Prostate gland (tissue), 2 donors: ENCODE data around the gene C1QTNF1. TPM values are rescaled to one million over a fixed set of nuclear protein-coding genes. Genes with fewer than 3 reads are reported as not detected.
A peak's percentile ranks its signal among the peaks of the same experiment; 100 is the strongest.

ENCODE experiments used
- DNase-seq: peaks from one replicate; pipeline ENCODE4 v3.0.0-alpha.2; 2019; ENCODE audit warnings: low spot score
- H3K27ac ChIP-seq, 2 donors: fragments of 200-600 bp; sonication (generic); 2 replicates each; pipeline ENCODE4 v1.5.1; 2017 to 2019
- H3K27me3 ChIP-seq: fragments of 200-600 bp; sonication (generic); replicated peaks from 2 replicates; pipeline ENCODE4 v1.5.1; 2019; ENCODE audit not compliant: insufficient read depth
- H3K36me3 ChIP-seq, 2 donors: fragments of 200-600 bp; sonication (generic); 1 replicate in 1 of 2; 2 replicates in 1 of 2; pipeline versions ENCODE4 v1.5.1 to v1.8.1; 2017 to 2019
- H3K4me1 ChIP-seq: fragments of 200-600 bp; sonication (generic); replicated peaks from 2 replicates; pipeline ENCODE4 v1.5.1; 2019
- H3K4me3 ChIP-seq, 2 donors: fragments of 200-600 bp; sonication (generic); 2 replicates each; pipeline ENCODE4 v1.5.1; 2017 to 2019
- H3K9me3 ChIP-seq: fragments of 200-600 bp; sonication (generic); 2 replicates; pipeline ENCODE4 v1.5.1; 2017
- POLR2A ChIP-seq: fragments of 450-650 bp; IDR thresholded peaks from one replicate; pipeline ENCODE4 v1.6.1; 2016; ENCODE audit warnings: antibody characterized with exemption, mild to moderate bottlenecking
- POLR2AphosphoS5 ChIP-seq: sonication (generic); formaldehyde crosslinking; IDR thresholded peaks from one replicate; pipeline ENCODE4 v1.6.1; 2017; ENCODE audit warnings: antibody characterized with exemption
- WGBS: methylation state at CpG from one replicate; pipeline ENCODE4 v1.1.5; 2018; 5-methylcytosine and 5-hydroxymethylcytosine counted together
- intact Hi-C: fragments of 100-400 bp; cut with DNase I; formaldehyde crosslinking; loops from one replicate; pipeline ENCODE4 v1.14.2; 2022
- total RNA-seq, 2 donors: library from RNA; depleted of rRNA; stranded (reverse); fragments of >200 nt; gene quantifications; one replicate each; pipeline ENCODE4 v1.1.0, GENCODE V29; 2016
- TF ChIP-seq, protein P1 (sequence below), 4 experiments: fragments of 200-600 bp in 2 of 4; fragments of 450-650 bp in 2 of 4; sonication (generic) in 2 of 4; IDR thresholded peaks; 1 replicate in 3 of 4; 2 replicates in 1 of 4; pipeline ENCODE4 v1.5.1; 2016 to 2019; ENCODE audit warnings: antibody characterized with exemption in 4 of 4, mild to moderate bottlenecking in 2 of 4, moderate library complexity in 2 of 4

C1QTNF1 gene
- total RNA-seq, 2 donors from 2014 or later = 16.3 to 57.9 TPM

DNA sequence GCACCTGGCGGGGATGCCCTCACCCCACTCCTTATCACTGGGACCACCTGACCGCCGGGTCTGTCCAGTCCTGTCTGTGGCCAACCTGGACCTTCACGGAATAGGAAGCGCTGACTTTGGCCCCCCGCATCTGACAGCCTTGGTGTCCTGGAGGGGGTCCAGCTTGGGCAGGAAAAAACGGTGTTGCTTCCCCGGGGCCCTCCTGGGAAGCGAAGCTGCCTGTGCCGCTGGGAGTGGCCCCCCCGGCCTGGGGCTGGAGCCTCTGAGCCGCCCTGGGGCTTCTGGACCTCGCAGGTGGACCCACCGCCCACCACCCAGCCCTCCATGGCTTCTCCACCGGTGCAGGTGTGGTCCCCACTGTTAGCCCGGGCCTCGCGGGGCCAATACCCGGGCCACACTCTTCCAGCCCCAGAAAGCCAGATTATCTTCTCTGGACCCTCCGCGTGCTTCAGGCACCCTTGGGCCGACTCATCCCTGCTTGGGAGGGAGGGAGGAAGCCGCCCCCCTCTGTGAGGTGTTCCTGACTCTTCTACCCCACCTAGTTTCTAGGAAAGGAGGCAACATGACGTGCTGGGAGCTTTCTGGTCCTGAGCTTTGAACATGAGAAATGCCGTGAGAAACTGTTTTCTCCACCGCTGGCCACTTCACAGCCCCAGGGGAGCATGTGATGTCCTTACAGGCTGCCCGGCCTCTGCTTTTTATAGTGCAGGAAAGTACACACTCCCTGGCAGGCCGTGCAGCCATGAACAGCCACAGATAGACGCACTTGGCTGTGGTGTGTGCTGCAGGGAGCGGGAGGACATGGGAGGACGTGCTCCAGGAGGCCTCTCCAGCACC lies 1.1 kb downstream of the C1QTNF1 start:
- Histone ChIP-seq H3K27me3 (no peaks in the 10 kb centered on the region), H3K4me3 (peak overlapping the region; percentile 49 to 53), H3K36me3 (no peaks in the 10 kb centered on the region), H3K27ac (peak overlapping the region; percentile 78 to 83), H3K4me1 (peaks cover 22% of the 10 kb centered on the region), H3K9me3 (no peaks in the 10 kb centered on the region)
- TF ChIP-seq, protein P1, sequence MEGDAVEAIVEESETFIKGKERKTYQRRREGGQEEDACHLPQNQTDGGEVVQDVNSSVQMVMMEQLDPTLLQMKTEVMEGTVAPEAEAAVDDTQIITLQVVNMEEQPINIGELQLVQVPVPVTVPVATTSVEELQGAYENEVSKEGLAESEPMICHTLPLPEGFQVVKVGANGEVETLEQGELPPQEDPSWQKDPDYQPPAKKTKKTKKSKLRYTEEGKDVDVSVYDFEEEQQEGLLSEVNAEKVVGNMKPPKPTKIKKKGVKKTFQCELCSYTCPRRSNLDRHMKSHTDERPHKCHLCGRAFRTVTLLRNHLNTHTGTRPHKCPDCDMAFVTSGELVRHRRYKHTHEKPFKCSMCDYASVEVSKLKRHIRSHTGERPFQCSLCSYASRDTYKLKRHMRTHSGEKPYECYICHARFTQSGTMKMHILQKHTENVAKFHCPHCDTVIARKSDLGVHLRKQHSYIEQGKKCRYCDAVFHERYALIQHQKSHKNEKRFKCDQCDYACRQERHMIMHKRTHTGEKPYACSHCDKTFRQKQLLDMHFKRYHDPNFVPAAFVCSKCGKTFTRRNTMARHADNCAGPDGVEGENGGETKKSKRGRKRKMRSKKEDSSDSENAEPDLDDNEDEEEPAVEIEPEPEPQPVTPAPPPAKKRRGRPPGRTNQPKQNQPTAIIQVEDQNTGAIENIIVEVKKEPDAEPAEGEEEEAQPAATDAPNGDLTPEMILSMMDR (IDR thresholded peaks at IDR 0.05) = no peak
- TF ChIP-seq POLR2A (no peak), POLR2AphosphoS5 (peak; percentile 90)
- intact Hi-C loops = no loop called here
- 29% methylated on average over 26 of the region's 31 CpGs for WGBS
- DNase-seq = peak; percentile 83

DNA sequence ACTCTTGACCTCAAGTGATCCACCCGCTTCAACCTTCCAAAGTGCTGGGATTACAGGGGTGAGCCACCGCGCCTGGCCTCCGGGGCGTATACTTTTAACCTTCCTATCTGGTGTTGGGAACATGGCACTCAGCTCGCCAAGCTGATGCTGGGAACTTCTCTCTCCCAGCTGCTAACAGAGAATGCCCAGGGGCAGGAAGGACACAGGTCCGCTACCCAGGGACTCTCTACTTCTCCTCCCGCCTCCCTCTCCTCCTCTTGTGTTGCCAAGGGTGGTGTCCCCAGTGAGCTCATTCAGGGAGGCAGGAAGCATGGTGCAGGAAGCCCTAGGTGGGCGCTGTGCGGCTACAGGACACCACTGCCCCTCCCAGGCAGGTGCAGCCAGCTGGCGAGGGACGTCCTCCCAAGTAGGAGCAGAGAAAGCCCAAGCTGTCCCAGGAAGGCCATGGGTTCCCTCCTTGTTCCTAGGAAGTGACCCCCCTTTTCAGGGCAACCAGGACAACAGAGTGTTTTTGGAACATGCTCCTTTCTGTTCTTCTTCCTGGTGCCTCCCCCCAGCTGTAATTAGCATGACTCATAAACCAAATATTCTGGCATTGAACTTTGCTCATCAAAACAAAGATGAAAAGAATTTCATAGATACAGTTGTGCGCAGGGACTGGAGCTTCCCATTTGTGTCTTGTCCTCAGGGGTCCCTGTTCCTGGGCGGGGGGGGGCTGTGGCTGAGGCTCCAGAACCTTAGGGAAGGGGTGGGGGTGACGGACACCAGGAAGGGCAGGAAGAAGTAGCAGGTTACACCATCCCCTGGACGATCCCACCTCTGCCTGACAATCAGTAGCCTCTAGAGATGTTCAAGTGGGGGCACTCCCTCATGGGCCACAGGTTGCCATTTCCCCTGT lies 2.7 kb downstream of the C1QTNF1 start:
- 56% methylated on average over 16 of the region's 16 CpGs for WGBS

GRCh38 chr17:79027274-79027924 lies 3.4 kb downstream of the C1QTNF1 start:
- Histone ChIP-seq H3K27me3 (no peaks in the 10 kb centered on the region), H3K9me3 (no peaks in the 10 kb centered on the region), H3K4me3 (no peak overlapping the region), H3K27ac (peak overlapping the region; percentile 51 to 83), H3K4me1 (peaks cover 22% of the 10 kb centered on the region), H3K36me3 (no peaks in the 10 kb centered on the region)
- intact Hi-C loops = no loop called here
- TF ChIP-seq POLR2A (no peak), POLR2AphosphoS5 (no peak)
- TF ChIP-seq, protein P1 (IDR thresholded peaks at IDR 0.05) = no peak
- 54% methylated on average over 10 of the region's 10 CpGs for WGBS
- DNase-seq = no peak

More for the DNA sequence above, 2.7 kb downstream of the C1QTNF1 start:
- H3K27ac ChIP-seq = peak overlapping the region; percentile 58 to 83
- no peak for DNase-seq
- H3K27me3 ChIP-seq = no peaks in the 10 kb centered on the region
- intact Hi-C loops = no loop called here
- H3K36me3 ChIP-seq = no peaks in the 10 kb centered on the region
- no peaks in the 10 kb centered on the region for H3K9me3 ChIP-seq
- H3K4me1 ChIP-seq = peaks cover 22% of the 10 kb centered on the region
- TF ChIP-seq POLR2AphosphoS5 (peak; percentile 78), POLR2A (no peak)
- H3K4me3 ChIP-seq = no peak overlapping the region

DNA sequence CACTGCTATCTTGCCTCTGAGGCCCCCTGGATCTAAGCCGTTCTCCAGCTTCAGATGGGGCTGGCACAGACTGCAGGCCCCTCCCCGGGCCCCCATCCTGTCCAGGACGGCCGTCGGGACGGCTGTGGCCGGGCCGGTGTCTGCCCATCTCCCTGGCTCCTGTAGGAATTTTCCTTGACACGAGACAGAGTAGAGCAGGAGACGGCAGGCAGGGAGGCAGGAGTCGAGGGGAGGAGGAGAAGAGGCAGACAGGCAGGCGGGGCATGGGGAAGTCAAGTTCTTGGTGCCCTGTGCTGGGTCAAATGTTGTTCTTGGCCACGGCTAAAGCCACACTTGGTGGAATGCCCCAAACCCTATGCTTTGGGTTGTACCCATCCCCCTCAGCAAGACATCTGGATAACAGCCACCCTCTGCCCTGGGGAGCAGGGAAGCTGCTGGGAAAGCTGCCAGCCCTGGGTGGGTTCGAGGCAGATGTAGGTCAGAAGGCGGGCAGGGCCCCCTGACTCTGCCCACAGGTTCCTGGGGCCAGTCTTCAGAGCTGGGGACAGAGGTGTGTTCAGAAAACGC lies 4.0 kb downstream of the C1QTNF1 start:
- no peak for DNase-seq
- intact Hi-C loops = no loop called here
- TF ChIP-seq, protein P1 (IDR thresholded peaks at IDR 0.05) = no peak
- no peak for TF ChIP-seq POLR2AphosphoS5
- TF ChIP-seq POLR2A = no peak
- no peaks in the 10 kb centered on the region for H3K9me3 ChIP-seq
- H3K27ac ChIP-seq = peak overlapping the region; percentile 51 to 83
- H3K36me3 ChIP-seq = no peaks in the 10 kb centered on the region
- no peaks in the 10 kb centered on the region for H3K27me3 ChIP-seq
- H3K4me3 ChIP-seq = no peak overlapping the region
- H3K4me1 ChIP-seq = peaks cover 22% of the 10 kb centered on the region
- WGBS = 37% methylated on average over 16 of the region's 16 CpGs
